ENCODE data around the gene CANX.

Gene CANX

DNA sequence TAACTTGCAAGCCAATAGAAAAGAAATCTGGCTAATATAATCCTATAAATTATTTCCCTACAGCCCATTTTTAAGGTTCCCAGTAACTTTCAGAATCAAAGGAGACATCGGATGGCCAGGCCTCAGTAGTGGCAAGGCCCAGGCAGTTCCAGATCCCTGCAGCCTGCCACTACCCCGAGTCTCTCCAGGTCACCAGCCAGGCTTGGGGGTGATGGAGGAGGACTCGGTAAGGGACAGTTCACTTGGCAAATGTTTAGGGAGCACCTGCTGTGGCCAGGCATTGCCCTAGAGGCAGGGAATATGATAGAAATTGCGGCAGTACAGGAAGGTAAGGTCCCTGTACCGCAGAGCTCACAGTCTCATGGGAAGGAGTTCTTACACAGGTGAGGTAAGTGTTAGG is 79.8 kb downstream of the CANX start:
- Histone ChIP-seq H2AFZ (ENCODE audit: low read length) (no peak overlapping the region), H3K9me2 (replicated peaks; ENCODE audit: low read depth, low read length) (no peaks in the 10 kb centered on the region), H3K9me3 (ENCODE audit: insufficient read depth, low read depth, low read length) (no peaks in the 10 kb centered on the region), H3K36me3 (ENCODE audit: insufficient read depth, low read length) (peaks cover 21% of the 10 kb centered on the region; the same call in 1 of the 2 replicates), H4K20me1 (ENCODE audit: insufficient read depth, low read length, poor library complexity, severe bottlenecking) (no peaks in the 10 kb centered on the region), H3K9ac (ENCODE audit: low read depth, low read length, poor library complexity, severe bottlenecking) (no peak overlapping the region), H3K4me2 (ENCODE audit: low read depth, low read length, poor library complexity, severe bottlenecking) (no peak overlapping the region), H3K27me3 (ENCODE audit: insufficient read depth, low read length, poor library complexity, severe bottlenecking) (no peaks in the 10 kb centered on the region), H3K79me2 (ENCODE audit: insufficient read depth, low read length) (no peaks in the 10 kb centered on the region), H3K4me1 (ENCODE audit: insufficient read depth, low read length, poor library complexity, severe bottlenecking) (no peaks in the 10 kb centered on the region), H3K4me3 (ENCODE audit: low read length, poor library complexity, severe bottlenecking) (no peak overlapping the region), H3F3A (ENCODE audit: low read depth) (no peaks in the 10 kb centered on the region)
- TF ChIP-seq EZH2phosphoT487 (IDR thresholded peaks at IDR 0.05; ENCODE audit: borderline replicate concordance) (no peak), CTCF (conservative IDR thresholded peaks at IDR 0.05; ENCODE audit: low read length) (no peak)

GRCh38 chr5:179779826-179780225 is 81.1 kb downstream of the CANX start:
- Histone ChIP-seq H2AFZ (ENCODE audit: low read length) (no peak overlapping the region), H3K4me2 (ENCODE audit: low read depth, low read length, poor library complexity, severe bottlenecking) (no peak overlapping the region), H3F3A (ENCODE audit: low read depth) (no peaks in the 10 kb centered on the region), H3K27me3 (ENCODE audit: insufficient read depth, low read length, poor library complexity, severe bottlenecking) (no peaks in the 10 kb centered on the region), H3K4me1 (ENCODE audit: insufficient read depth, low read length, poor library complexity, severe bottlenecking) (no peaks in the 10 kb centered on the region), H3K9me3 (ENCODE audit: insufficient read depth, low read depth, low read length) (no peaks in the 10 kb centered on the region), H3K4me3 (ENCODE audit: low read length, poor library complexity, severe bottlenecking) (no peak overlapping the region), H4K20me1 (ENCODE audit: insufficient read depth, low read length, poor library complexity, severe bottlenecking) (no peaks in the 10 kb centered on the region), H3K9ac (ENCODE audit: low read depth, low read length, poor library complexity, severe bottlenecking) (no peak overlapping the region), H3K9me2 (replicated peaks; ENCODE audit: low read depth, low read length) (no peaks in the 10 kb centered on the region), H3K79me2 (ENCODE audit: insufficient read depth, low read length) (no peaks in the 10 kb centered on the region), H3K36me3 (ENCODE audit: insufficient read depth, low read length) (peaks cover 13% of the 10 kb centered on the region; the same call in 1 of the 2 replicates)
- TF ChIP-seq CTCF (conservative IDR thresholded peaks at IDR 0.05; ENCODE audit: low read length) (no peak), EZH2phosphoT487 (IDR thresholded peaks at IDR 0.05; ENCODE audit: borderline replicate concordance) (no peak)

DNA sequence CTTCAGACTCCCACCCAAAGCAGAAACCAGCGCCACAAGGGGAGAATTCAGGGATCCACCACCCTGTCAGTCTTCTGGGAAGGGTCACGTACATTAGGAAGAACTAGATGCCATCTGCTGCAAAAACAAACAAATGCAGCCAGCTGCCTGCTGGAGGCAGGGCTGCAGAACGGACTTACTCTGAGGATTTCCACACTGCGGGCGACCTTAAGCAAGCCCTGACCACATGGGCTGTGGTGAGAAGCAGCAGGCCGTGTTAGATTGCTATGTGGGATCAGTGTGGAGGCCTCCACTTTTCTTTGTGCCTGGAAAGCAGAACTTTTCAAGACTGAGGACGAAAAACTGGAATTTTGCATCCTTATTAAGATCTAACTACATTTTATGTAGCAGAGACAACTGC is 81.6 kb downstream of the CANX start:
- TF ChIP-seq CTCF (conservative IDR thresholded peaks at IDR 0.05; ENCODE audit: low read length) (no peak), EZH2phosphoT487 (IDR thresholded peaks at IDR 0.05; ENCODE audit: borderline replicate concordance) (no peak)
- H3K4me1 ChIP-seq (ENCODE audit: insufficient read depth, low read length, poor library complexity, severe bottlenecking) = no peaks in the 10 kb centered on the region
- H2AFZ ChIP-seq (ENCODE audit: low read length) = no peak overlapping the region
- H3K9me3 ChIP-seq (ENCODE audit: insufficient read depth, low read depth, low read length) = no peaks in the 10 kb centered on the region
- H4K20me1 ChIP-seq (ENCODE audit: insufficient read depth, low read length, poor library complexity, severe bottlenecking) = no peaks in the 10 kb centered on the region
- no peak overlapping the region for H3K9ac ChIP-seq (ENCODE audit: low read depth, low read length, poor library complexity, severe bottlenecking)
- H3F3A ChIP-seq (ENCODE audit: low read depth) = no peaks in the 10 kb centered on the region
- H3K4me2 ChIP-seq (ENCODE audit: low read depth, low read length, poor library complexity, severe bottlenecking) = no peak overlapping the region
- H3K36me3 ChIP-seq (ENCODE audit: insufficient read depth, low read length) = peaks cover 13% of the 10 kb centered on the region; the same call in 1 of the 2 replicates
- H3K79me2 ChIP-seq (ENCODE audit: insufficient read depth, low read length) = no peaks in the 10 kb centered on the region
- no peaks in the 10 kb centered on the region for H3K9me2 ChIP-seq (replicated peaks; ENCODE audit: low read depth, low read length)
- no peaks in the 10 kb centered on the region for H3K27me3 ChIP-seq (ENCODE audit: insufficient read depth, low read length, poor library complexity, severe bottlenecking)
- H3K4me3 ChIP-seq (ENCODE audit: low read length, poor library complexity, severe bottlenecking) = no peak overlapping the region

All from Loucy (cell line).